ENCODE data around the gene MIF.
"Not testable (repeated sequence)": the region's sequence is repeated elsewhere in the genome, so short reads cannot be mapped to it uniquely, and the experiment has no call there.

The MIF gene

GRCh38 chr22:23862103-23862502, 32.1 kb upstream of the MIF start:
- Histone ChIP-seq H3K36me3 (ENCODE audit: insufficient read depth, low read length) (no peaks in the 10 kb centered on the region), H3K4me2 (ENCODE audit: insufficient read depth, low read length) (no peak overlapping the region), H3K9ac (ENCODE audit: low read depth, low read length) (no peak overlapping the region), H3K79me2 (ENCODE audit: insufficient read depth, low read length) (no peaks in the 10 kb centered on the region), H3K9me3 (ENCODE audit: insufficient read depth, low read length, severe bottlenecking) (no peaks in the 10 kb centered on the region), H4K20me1 (ENCODE audit: insufficient read depth, low read length) (no peaks in the 10 kb centered on the region), H3K4me3 (ENCODE audit: low read depth in 1 of 2, low read length in 2 of 2) (no peak overlapping the region), H3K27me3 (ENCODE audit: insufficient read depth, low read length, poor library complexity) (no peaks in the 10 kb centered on the region), H2AFZ (ENCODE audit: low read depth, low read length) (no peak overlapping the region), H3K4me1 (ENCODE audit: insufficient read depth, low read length) (peaks cover 18% of the 10 kb centered on the region), H3K27ac (ENCODE audit: low read length) (no peak overlapping the region)
- no peak for TF ChIP-seq EZH2 (IDR thresholded peaks at IDR 0.05; ENCODE audit: borderline replicate concordance, low read depth, low read length, severe bottlenecking)
- peak; percentile 85 for TF ChIP-seq CTCF (IDR thresholded peaks at IDR 0.05; ENCODE audit: borderline replicate concordance, extremely low read depth, low read length, poor library complexity, severe bottlenecking)
- ATAC-seq (ENCODE audit: insufficient read depth, low read depth), result peak; percentile 47; the same call in 2 of the 3 replicates
- peak; percentile 65 for DNase-seq

- not testable (repeated sequence) for H3K27ac ChIP-seq (ENCODE audit: low read length); H4K20me1 ChIP-seq (ENCODE audit: insufficient read depth, low read length); H3K27me3 ChIP-seq (ENCODE audit: insufficient read depth, low read length, poor library complexity); ATAC-seq (ENCODE audit: insufficient read depth, low read depth); H3K36me3 ChIP-seq (ENCODE audit: insufficient read depth, low read length); H3K4me3 ChIP-seq (ENCODE audit: low read depth in 1 of 2, low read length in 2 of 2); H3K4me1 ChIP-seq (ENCODE audit: insufficient read depth, low read length); H3K79me2 ChIP-seq (ENCODE audit: insufficient read depth, low read length); DNase-seq; H3K9ac ChIP-seq (ENCODE audit: low read depth, low read length); H3K4me2 ChIP-seq (ENCODE audit: insufficient read depth, low read length); H2AFZ ChIP-seq (ENCODE audit: low read depth, low read length); H3K9me3 ChIP-seq (ENCODE audit: insufficient read depth, low read length, severe bottlenecking)
These were observed 29.6 kb upstream of the MIF start for GRCh38 chr22:23864499-23865154.

GRCh38 chr22:23868580-23868979, 25.6 kb upstream of the MIF start:
- H3K79me2 ChIP-seq (ENCODE audit: insufficient read depth, low read length), result no peaks in the 10 kb centered on the region
- no peak overlapping the region for H3K4me3 ChIP-seq (ENCODE audit: low read depth in 1 of 2, low read length in 2 of 2)
- H3K9ac ChIP-seq (ENCODE audit: low read depth, low read length), result no peak overlapping the region
- H3K4me2 ChIP-seq (ENCODE audit: insufficient read depth, low read length), result no peak overlapping the region
- H3K36me3 ChIP-seq (ENCODE audit: insufficient read depth, low read length), result peaks cover 11% of the 10 kb centered on the region
- H3K27me3 ChIP-seq (ENCODE audit: insufficient read depth, low read length, poor library complexity), result no peaks in the 10 kb centered on the region
- H3K4me1 ChIP-seq (ENCODE audit: insufficient read depth, low read length), result no peaks in the 10 kb centered on the region
- H2AFZ ChIP-seq (ENCODE audit: low read depth, low read length), result no peak overlapping the region
- no peaks in the 10 kb centered on the region for H4K20me1 ChIP-seq (ENCODE audit: insufficient read depth, low read length)
- TF ChIP-seq CTCF (IDR thresholded peaks at IDR 0.05; ENCODE audit: borderline replicate concordance, extremely low read depth, low read length, poor library complexity, severe bottlenecking) (no peak), EZH2 (IDR thresholded peaks at IDR 0.05; ENCODE audit: borderline replicate concordance, low read depth, low read length, severe bottlenecking) (no peak)
- DNase-seq, result no peak
- H3K9me3 ChIP-seq (ENCODE audit: insufficient read depth, low read length, severe bottlenecking), result no peaks in the 10 kb centered on the region
- ATAC-seq (ENCODE audit: insufficient read depth, low read depth), result no peak
- H3K27ac ChIP-seq (ENCODE audit: low read length), result no peak overlapping the region

- Histone ChIP-seq H3K27ac (ENCODE audit: low read length) (no peak overlapping the region), H3K4me2 (ENCODE audit: insufficient read depth, low read length) (no peak overlapping the region), H3K79me2 (ENCODE audit: insufficient read depth, low read length) (no peaks in the 10 kb centered on the region), H3K27me3 (ENCODE audit: insufficient read depth, low read length, poor library complexity) (no peaks in the 10 kb centered on the region), H3K4me3 (ENCODE audit: low read depth in 1 of 2, low read length in 2 of 2) (no peak overlapping the region), H2AFZ (ENCODE audit: low read depth, low read length) (no peak overlapping the region), H3K9me3 (ENCODE audit: insufficient read depth, low read length, severe bottlenecking) (no peaks in the 10 kb centered on the region), H4K20me1 (ENCODE audit: insufficient read depth, low read length) (no peaks in the 10 kb centered on the region), H3K4me1 (ENCODE audit: insufficient read depth, low read length) (no peaks in the 10 kb centered on the region), H3K9ac (ENCODE audit: low read depth, low read length) (no peak overlapping the region), H3K36me3 (ENCODE audit: insufficient read depth, low read length) (peaks cover 19% of the 10 kb centered on the region)
- DNase-seq (no peak), ATAC-seq (ENCODE audit: insufficient read depth, low read depth) (no peak)
- TF ChIP-seq EZH2 (IDR thresholded peaks at IDR 0.05; ENCODE audit: borderline replicate concordance, low read depth, low read length, severe bottlenecking) (no peak), CTCF (IDR thresholded peaks at IDR 0.05; ENCODE audit: borderline replicate concordance, extremely low read depth, low read length, poor library complexity, severe bottlenecking) (no peak)
These were observed 19.3 kb upstream of the MIF start for GRCh38 chr22:23874871-23875270.
